Left colon (tissue), 2 donors: Measurements from ENCODE around the gene SLC5A4. TPM values are rescaled to one million over a fixed set of nuclear protein-coding genes. Genes with fewer than 3 reads are reported as not detected.

Experiments used
- ATAC-seq: fragments of 200-7000 bp; cut with Tn5 transposase; one replicate; pipeline ENCODE4 v1.9.1; 2020; ENCODE audit warnings: mild to moderate bottlenecking, moderate library complexity
- DNase-seq, 2 donors: peaks; one replicate each; pipeline ENCODE4 v3.0.0-alpha.2; 2020
- intact Hi-C, 2 donors: fragments of 100-400 bp; cut with DNase I in 1 of 2; cut with micrococcal nuclease in 1 of 2; formaldehyde crosslinking; loops; one replicate each; pipeline versions ENCODE4 v1.11.2 to v1.14.0; 2022; cut with DNase I, micrococcal nuclease
- total RNA-seq, 2 donors: library from RNA; stranded (reverse); fragmentation: NEBNext Ultra II Directional; extraction: Animal tissue kit (Norgen Biotek cat#: 25700); gene quantifications; one replicate each; pipeline ENCODE4 v1.2.1, GENCODE V29; 2021
- donor health status: DM: no; HTN: no; CAD: no.
- donor health status: DM: yes; HTN: yes; CAD: no.

SLC5A4 gene
- total RNA-seq, 2 donors from 2014 or later = 0.42 TPM; not detected in 1

DNA sequence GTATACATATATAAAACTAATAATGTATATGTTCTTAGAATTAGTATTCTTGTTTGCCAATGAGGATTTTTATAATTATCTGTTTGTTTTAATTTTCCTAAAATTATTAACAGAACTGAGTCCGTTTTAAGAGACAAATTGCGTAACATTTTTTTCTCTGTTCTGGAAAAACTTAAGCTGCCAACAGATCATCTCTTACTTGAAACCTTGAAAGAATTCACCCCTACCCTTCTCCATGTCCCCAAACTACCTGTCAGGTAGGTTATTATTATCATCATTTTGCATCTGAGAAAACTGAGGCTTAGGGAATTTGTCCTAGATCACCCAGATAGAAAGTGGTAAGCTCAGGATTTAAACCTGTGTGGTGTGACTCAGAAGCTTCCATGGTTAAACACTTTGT lies 14.7 kb downstream of the SLC5A4 start:
- DNase-seq (no peak), ATAC-seq (no peak)
- intact Hi-C loops = no loop called here

GRCh38 chr22:32237906-32238305 lies 17.2 kb downstream of the SLC5A4 start:
- ATAC-seq = peak; percentile 25
- no peak for DNase-seq
- intact Hi-C loops = no loop called here

DNA sequence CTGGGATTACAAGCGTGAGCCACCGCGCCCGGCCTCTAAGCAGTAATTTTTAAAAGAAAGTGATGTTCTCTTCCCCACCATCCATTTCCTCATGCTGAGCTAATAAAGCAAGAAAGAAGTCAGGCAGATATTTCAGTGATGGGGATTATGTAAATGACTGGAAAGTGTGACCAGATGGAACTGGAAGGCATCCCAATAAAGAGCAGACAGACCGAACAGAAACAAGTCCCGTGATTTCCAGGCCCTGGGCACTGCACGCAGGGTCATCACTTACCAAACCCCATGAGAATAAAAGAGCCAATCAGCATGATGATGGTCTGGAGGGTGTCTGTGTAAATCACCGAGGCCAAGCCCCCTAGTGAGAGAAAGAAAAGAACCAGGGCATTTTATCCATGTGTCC lies 18.2 kb downstream of the SLC5A4 start:
- ATAC-seq (no peak), DNase-seq (no peak)
- intact Hi-C loops = no loop called here

DNA sequence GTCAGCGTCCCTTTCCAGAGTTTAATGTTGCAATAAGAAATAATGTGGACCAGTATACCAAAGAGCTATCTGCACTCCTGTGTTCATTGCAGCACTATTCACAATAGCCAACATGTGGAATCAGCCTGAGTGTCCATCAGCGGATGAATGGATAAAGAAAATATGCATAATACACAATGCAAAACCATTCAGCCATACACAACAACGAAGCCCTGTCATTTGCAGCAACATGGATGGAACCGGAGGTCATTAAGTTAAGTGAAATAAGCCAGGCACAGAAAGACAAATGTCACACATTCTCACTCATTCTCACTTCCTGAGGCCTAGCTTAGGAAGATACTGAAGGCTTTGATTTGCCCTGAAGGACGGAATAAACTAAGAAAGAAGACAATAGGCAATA lies 22.1 kb downstream of the SLC5A4 start:
- intact Hi-C loops = no loop called here
- ATAC-seq = no peak
- no peak for DNase-seq

- intact Hi-C loops = no loop called here
- ATAC-seq = no peak
- no peak for DNase-seq
Measured at GRCh38 chr22:32232191-32232830, 22.8 kb downstream of the SLC5A4 start.

GRCh38 chr22:32226326-32227104 lies 28.6 kb downstream of the SLC5A4 start:
- intact Hi-C loops = no loop called here
- DNase-seq (no peak), ATAC-seq (no peak)

GRCh38 chr22:32222991-32223390 lies 32.2 kb downstream of the SLC5A4 start:
- ATAC-seq (no peak), DNase-seq (no peak)
- intact Hi-C loops = no loop called here

DNA sequence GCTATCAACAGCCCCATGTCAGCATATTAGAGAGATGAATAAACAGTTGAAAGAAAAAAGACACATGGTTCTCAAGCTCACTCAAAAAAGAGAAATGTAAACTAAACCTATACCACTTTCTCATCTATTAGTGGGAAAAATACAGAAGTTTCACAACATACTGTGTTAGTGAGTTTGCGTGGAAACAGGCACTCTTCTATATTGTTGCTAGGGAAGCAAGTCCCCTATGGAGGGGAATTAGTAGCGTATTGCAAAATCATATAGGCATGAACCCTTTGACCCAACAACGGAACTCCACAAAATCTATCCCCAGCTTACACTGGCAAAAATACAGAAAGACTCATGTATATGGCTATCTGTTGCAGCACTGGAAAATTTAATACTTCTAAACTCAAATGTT lies 36.1 kb downstream of the SLC5A4 start:
- ATAC-seq (no peak), DNase-seq (no peak)
- intact Hi-C loops = no loop called here

- DNase-seq = no peak
- no peak for ATAC-seq
- intact Hi-C loops = no loop called here
Measured at GRCh38 chr22:32218470-32218869, 36.7 kb downstream of the SLC5A4 start.

DNA sequence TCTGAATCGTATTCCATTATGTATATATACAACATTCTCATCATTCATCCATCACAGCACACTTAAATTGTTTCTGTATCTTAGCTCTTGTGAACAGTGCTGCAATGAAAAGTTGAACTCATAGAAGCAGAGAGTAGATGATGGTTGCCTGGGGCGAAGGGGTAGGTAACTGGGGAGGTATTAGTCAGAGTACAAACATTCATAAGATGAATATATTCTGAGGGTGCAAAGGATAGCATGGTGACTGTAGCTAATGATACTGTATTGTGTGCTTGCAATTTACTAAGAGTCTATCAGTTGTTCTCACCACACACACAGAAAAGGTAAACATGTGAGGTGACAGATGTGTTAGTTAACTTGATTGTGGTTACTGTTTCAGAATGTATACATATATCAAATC lies 37.7 kb downstream of the SLC5A4 start:
- no peak for ATAC-seq
- no peak for DNase-seq
- intact Hi-C loops = no loop called here

DNA sequence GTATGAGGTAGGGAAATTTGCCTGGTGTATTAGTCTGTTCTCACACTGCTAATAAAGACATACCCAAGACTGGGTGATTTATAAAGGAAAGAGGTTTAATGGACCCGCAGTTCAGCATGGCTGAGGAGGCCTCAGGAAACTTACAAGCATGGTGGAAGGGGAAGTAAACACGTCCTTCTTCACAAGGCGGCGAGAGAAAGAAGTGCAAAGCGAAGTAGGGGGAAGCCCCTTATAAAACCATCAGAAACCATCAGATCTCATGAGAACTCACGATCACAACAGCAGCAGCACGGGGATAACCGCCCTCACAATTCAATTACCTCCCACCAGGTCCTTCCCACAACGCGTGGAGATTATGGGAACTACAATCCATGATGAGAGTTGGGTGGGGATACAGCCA lies 38.2 kb downstream of the SLC5A4 start:
- intact Hi-C loops = no loop called here
- no peak for ATAC-seq
- no peak for DNase-seq

DNA sequence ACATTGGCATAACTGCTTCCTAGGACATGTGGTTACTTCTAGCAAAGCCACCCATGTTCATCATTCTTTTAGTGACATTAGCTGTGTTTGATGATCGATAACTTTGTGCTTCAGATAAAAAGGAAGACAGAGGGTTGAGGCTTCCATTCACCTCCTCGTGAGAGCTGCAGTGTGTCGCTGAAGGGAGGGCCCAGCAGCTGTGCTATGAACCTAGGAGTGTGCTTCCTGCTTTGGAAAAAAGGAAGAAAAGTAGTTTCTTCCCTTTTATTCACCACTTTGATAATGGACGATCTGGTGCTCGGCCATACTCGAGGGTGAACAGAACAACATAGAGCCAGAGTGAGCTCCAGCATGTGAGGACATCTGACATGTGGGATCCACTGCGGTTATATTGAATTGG lies 44.1 kb downstream of the SLC5A4 start:
- no peak for DNase-seq
- intact Hi-C loops = no loop called here
- ATAC-seq = no peak

- DNase-seq (no peak), ATAC-seq (no peak)
- intact Hi-C loops = no loop called here
Measured at GRCh38 chr22:32208681-32209080, 46.5 kb downstream of the SLC5A4 start.

- DNase-seq = no peak
- intact Hi-C loops = no loop called here
- no peak for ATAC-seq
Measured at GRCh38 chr22:32207971-32208480, 47.1 kb downstream of the SLC5A4 start.

GRCh38 chr22:32206774-32207758 lies 48.1 kb downstream of the SLC5A4 start:
- intact Hi-C loops = no loop called here
- ATAC-seq (peak; percentile 69), DNase-seq (peak; percentile 34 to 58)

DNA sequence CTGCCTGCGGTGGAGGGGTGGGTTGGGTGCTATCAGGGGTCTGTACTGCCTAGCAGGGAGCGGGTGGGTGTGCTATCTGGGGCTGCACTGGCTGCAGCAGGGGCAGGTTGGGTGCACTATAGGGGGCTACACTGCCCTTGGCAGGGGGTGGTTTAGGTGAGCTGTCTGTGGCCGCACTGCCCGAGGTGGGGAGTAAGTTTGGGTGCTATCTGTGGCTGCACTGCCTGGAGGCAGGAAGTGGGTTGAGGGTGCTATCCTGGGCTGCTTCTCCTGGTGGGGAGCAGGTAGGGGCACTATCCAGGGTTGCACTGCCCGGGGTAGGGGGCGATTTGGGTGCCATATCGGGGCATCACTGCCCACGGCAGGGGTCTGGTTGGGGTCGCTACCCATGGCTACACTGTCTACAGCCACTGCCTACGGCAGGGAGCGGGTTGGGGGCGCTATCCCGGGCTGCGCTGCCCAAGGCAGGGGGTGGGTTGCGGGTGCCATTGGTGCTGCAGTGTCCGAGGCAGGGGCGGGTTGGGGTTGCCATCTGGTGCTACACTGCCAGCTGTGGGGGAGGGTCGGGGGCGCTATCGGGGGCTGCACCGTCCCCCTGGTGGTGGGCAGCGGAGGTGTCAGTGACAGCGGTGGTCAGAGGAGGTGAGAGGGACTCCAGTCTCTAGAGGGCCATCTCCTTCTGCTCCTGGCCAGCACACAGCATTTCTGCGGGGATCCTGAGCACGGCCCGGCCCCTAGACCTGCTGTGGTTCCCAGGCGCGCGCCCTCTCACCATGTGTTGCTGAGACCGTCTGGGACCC lies 49.0 kb downstream of the SLC5A4 start:
- no peak for DNase-seq
- no peak for ATAC-seq
- intact Hi-C loops = no loop called here

DNA sequence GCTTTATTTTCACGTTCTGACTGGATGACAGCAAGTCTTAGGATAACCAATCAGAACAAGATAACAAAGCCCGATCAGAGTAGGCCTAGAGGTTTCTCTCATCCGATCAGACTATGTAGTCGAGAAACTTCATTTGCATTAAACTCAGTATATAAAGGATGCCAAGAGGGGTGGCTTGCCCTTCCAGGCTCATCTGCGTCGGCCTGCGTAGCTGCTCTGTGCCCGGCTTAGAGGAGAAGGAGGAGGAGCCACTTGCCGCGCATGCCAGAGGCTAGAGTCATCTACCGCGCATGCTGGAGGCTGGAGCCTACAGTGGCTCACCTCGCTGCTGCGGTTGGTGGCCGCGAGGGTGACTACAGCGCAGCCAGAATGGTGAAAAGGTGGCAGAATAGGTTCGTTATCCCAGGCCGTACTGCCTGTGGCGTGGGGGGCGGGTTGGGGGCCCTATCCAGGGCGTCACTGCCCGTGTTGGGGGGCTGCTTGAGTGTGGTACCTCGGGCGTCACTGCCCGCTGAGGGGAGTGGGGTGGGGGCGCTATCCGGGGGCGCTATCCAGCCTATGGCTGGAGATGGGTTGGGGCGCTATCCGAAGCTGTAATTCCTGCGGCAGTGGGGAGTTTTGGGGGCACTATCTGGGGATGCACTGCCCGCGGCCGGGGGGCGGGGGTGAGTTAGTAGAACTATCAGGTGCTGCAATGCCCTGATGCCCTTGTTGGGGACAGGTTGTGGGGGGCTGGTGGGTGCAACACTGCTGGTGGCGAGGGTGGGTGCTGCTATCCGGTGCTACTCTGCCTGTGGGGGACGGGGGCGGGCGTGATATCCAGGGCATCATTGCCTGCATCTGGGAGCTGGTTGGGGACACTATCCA lies 50.1 kb downstream of the SLC5A4 start, which contains the start of gene RFPL2:
RFPL2 (minus strand) TSS at position 218 of the 867 bp plus-strand sequence. CDS start 2,622 bp downstream, outside the sequence.
- peak; percentile 35 to 74 for DNase-seq
- ATAC-seq = peak; percentile 57
- intact Hi-C loops = no loop called here
